Amygdala (tissue), 56 donors: ENCODE results near the gene PLEKHG5.
"Not testable (repeated sequence)": the region's sequence is repeated elsewhere in the genome, so short reads cannot be mapped to it uniquely, and the experiment has no call there.

Experiments used
- DNase-seq, 56 donors: peaks; one replicate each; lab custom pipeline; 2025; lab: John Stamatoyannopoulos, UW

The PLEKHG5 gene

DNA sequence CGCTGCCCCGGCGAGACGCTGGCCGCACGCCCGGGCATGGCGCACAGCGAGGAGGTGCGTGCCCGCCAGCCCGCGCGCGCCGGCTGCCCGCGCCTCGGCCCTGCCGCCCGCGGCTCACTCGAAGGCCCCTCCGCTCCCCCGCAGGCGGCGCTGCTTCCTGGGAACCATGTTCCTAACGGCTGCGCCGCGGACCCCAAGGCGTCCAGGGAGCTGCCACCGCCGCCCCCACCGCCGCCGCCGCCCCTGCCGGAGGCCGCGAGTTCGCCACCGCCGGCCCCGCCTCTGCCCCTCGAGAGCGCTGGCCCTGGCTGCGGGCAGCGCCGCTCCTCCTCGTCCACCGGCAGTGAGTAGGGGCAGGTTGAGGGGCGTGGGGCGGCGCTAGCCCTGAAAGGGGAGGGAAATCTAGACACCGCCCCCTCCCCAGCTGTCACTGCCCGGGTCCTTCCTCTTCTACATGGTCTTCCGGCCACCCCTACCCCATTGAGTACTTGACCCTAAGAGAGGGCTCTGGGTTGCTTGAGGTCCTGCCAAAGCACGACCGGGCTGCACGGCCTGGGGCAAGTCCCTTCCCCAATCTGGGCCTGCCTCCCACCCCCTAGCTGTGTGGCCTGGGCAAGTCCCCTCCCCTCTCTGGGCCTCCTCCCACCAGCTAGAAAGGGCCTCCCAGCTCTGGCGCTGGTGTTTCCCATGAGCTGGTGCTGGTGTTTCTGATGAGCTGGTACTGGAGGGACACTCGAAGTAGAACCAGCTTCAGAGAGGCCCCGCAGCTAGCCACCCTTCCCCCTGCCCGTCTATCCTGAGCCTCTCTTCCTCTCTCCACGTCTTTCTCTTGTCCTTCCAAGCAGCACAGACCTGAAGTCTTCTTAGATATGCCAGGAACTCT lies 42.5 kb downstream of the PLEKHG5 start:
- peak in 11 of 56 donors; percentile 7 to 46 (median 24) for DNase-seq

DNA sequence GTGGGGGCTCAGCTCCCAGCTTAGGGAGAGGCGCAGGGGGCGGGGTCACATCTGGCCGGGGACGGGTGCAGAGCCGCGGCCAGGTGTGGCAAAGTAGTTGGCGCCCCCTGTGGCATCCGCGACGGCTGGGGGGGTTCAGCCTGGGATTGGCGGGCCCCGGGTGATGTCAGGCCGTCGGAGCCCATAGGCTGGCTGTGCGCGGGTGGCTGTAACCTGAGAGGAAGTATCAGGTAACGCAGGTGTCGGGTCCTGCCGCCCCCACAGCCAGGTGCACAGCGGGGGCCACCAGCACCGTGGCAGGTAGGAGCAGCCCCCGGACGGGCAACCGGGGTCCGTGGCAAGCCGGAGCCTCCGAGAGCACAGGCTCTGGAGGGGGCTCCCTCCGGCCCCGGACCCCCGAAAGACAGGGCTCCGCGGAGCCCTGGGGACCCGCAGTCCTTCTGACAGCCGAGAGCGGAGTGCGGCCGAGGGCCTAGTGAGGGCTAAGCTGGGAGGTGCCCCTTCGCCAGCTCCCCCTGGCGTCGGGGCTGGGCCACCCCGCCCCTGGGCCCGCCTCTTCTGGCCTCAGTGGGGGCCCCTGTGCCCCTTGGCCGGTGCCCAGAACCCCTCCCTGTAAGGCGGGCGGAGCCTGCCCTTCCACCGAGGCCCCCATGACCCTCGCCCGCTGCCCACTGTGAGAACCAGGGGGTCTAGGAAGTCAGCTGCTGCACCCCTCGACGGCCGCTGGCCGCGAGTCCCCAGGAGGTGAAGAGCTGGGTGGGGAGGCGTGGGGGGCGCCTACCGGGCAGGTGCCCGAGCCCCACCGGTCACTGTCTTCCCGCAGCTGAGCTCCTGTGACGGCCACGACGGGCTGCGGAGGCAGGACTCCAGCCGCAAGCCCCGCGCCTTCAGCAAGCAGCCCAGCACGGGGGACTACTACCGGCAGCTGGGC lies 43.4 kb downstream of the PLEKHG5 start:
- DNase-seq = peak in 1 of 56 donors; percentile 60

DNA sequence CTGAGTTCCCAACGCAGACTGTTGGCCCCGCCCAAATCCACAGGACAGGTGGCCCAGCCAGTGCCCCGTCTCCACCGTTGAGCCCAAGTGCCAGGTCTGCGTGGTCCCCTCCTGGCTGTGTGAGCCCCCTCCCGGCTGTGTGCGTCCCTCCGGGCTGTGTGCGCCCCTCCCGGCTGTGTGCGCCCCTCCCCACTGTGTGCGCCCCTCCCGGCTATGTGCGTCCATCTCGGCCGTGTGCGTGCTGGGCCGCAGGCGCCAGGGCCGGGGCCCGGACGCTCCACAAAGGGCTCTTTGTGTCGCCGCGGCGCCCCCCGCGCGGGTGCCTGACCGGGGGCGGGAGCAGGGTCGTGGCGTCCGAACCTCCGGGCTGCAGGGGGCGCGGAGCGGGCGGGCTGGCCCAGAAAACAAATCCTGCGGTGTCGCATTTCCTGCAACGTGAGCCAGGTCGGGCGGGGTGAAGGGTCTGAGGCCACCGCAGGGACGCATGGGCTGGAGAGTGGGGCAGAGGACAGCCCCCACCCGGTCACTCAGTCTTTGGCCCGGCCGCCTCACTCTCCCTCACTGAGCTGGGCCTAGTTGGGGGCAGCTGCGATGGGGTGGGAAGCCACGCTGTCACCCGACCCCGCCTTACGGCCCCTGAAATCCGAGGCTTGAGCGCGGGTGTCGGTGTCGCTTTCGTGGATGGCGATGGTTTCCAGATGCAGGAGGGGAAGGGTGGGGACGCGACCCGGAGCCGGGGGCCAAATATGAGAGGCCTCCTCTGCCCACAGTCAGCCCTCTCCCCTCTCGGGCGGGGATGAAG lies 44.2 kb downstream of the PLEKHG5 start:
- DNase-seq = no peak

DNA sequence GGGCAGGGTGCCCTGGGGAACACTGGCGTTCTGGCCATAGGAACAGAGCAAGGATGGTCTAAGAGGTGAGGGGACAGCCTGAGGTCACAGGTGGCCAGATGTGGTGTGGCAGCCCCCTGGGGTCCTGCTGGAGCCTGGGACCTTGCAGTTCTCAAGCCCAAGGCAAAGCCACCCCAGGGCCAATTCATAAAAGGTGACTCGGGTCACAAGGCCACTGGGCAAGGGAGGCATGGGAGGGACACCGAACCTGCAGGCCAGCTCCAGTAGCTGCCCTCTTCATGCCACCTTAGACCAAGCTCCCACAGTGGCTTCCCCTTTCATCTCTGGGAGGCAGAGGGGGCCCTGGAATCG lies 44.8 kb downstream of the PLEKHG5 start:
- no peak for DNase-seq

DNA sequence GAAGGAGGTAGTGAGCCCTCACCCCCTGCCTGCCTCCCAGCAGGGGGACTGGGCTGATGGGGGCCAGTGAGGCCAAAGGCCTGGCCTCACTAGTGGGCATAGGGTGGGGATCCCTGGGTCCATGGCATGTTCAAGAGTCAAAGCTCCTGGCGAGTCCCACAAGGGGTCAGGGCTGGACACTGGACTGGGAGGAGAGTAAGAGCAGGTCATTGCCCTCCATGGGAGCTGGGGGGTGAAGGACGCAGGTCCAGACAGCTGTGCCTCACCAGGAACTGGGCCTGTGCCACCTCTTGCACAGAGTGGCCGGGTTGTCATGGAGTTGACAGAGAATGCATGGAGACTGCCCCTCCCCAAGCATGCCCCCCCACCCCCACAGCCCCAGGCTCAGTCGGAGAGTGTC lies 45.5 kb downstream of the PLEKHG5 start:
- DNase-seq = not testable (repeated sequence)

DNA sequence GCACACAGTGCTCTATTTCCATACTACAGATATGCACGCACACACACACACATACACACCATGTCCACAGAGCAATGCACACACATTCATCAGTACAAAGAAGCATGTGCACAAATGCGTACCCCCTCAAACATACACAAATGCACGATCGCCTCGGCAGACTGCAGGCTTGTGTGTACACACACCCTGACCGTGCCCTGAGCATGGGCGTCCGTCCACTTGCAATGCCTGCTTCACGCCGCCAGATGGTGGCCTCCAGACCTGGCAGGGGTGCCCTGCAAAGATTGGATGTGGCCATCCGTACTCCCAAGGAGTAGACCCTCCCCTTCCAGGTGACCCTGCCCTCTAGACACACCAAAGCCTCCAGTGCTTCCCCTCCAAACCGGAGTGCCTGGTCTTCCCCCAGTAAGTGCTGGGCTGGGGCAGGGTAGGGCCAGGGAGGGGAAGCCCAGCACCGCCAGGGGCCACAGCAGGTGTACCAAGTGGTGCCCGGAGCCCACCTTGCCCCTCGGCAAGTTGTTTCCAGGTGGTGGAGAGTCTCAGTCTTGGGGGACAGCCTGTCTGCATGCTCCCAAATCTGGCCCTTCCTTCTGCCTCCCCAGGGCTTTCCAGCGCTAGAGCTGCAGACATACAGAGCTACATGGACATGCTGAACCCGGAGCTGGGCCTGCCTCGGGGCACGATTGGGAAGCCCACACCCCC lies 46.3 kb downstream of the PLEKHG5 start:
- peak in 7 of 56 donors; percentile 3 to 21 (median 15) for DNase-seq

DNA sequence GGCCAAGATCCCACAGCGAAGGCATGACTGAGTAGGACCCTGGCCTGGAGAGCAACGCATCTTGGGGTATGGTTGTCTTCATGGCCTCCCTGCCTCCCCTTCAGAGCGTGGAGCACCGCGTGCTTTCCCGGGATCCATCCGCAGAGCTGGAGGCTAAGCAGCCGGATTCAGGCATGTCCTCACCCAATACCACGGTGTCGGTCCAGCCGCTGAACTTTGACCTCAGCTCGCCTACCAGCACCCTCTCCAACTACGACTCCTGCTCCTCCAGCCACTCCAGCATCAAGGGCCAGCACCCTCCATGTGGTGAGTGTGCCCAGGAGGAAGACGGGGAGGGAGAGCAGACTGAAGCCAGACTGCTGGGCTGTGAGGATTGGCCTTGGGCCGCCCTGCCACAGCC lies 47.1 kb downstream of the PLEKHG5 start:
- no peak for DNase-seq

DNA sequence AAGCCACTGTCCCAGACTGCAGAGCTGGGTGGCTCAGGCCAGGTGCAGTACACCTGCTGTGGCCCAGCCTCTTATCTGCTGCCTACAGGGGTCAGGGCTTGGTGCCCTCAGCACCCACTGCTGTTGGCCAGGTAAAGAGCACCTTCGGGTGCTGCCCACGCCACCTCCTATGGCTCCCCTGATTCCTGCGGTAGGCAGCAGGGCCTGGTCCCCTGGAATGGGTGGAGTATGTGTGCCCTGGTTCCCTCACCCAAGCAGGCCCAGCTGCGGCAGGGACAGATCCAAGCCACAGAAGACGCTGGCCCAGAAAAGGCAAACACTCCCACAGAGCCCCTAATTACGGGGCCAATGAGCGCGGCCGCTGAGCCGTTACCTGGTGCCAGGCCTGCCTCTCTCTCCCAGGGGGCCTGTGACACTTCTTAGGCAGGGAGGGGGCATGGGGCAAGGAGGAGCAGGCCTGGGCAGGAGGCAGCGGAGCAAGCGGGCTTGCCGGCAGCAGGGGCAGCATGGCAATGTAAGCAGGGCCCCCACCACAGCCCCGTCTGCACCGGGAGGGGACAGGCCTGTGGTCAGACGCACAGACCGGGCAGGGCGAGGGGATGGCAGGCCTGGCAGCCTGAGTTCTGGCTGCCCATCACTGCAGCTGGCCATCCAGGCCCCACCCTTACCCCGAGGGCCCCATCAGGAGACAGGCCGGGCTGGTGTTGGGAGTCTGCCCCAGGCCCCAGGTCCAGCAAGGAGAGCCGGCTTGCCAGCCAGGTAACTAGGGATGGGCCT lies 47.9 kb downstream of the PLEKHG5 start:
- DNase-seq = no peak

DNA sequence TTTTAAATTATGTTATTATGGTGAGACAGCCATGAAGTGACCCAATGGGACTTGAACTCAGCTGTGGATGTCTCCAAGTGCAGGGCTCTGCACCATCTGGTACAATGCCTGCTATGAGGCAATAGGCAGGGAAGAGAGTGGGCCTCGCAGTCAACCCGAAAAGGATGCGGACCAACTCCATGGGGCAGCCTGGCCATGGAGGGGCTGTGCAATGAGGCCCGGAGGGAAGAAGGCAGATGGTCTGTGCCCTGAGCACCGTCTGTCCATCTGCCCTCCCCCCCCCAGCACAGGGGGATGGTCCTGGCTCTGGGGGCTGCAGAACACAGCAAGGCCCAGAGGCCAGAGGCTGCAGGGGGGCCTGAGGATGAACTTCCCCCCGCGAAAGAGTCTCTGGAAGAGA lies 49.9 kb downstream of the PLEKHG5 start:
- no peak for DNase-seq

DNA sequence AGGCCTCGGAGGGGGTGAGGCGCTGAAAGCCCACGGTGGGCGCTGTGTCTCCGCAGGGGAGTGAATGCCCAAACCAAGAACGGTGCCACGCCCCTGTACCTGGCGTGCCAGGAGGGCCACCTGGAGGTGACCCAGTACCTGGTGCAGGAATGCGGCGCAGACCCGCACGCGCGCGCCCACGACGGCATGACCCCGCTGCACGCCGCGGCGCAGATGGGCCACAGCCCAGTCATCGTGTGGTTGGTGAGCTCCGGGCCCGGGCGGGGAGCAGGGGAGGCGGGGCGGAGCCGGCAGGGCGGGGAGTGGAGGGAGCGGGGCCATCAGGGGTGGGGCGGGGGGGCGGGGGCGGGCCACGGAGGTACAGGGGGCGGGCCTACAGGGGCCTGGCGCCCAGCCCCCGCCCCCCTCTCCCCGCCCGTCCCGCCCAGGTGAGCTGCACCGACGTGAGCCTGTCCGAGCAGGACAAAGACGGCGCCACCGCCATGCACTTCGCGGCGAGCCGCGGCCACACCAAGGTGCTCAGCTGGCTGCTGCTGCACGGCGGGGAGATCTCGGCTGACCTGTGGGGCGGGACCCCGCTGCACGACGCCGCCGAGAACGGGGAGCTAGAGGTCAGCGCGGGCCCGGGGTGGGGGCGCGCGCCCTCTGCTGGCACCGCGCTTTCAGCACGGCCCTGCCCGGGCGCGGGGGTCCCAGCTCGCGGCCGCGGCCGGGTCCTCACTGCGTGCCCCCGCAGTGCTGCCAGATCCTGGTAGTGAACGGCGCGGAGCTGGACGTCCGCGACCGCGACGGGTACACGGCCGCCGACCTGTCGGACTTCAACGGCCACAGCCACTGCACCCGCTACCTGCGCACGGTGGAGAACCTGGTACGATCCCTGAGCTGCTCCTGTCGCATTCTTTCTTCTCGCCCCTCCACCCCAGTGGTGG lies 51.0 kb downstream of the PLEKHG5 start:
- DNase-seq = no peak

DNA sequence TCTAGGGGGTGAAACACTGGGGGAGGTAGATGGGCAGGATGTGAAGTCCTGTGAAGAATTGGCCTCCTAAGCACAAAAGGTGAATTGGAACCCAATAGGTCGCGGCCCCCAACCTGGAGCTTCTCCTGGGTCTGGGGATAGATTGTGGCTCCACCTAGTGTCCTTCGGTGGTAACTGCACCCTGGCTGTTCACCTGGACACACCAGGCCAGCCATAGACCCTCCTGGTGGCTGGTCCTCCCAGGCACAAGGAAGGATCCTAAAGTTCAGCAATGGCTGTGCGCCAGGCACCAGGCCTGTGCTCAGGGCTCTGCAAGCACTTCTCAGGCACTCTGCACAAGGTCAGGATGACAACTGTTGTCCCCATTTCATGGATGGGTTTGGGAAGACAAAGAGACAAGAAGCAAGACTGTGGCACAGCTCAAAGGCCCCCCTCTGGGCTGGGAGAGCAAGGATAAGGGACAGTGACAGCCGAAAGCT lies 53.4 kb downstream of the PLEKHG5 start:
- DNase-seq = peak in 31 of 56 donors; percentile 4 to 55 (median 24)

DNA sequence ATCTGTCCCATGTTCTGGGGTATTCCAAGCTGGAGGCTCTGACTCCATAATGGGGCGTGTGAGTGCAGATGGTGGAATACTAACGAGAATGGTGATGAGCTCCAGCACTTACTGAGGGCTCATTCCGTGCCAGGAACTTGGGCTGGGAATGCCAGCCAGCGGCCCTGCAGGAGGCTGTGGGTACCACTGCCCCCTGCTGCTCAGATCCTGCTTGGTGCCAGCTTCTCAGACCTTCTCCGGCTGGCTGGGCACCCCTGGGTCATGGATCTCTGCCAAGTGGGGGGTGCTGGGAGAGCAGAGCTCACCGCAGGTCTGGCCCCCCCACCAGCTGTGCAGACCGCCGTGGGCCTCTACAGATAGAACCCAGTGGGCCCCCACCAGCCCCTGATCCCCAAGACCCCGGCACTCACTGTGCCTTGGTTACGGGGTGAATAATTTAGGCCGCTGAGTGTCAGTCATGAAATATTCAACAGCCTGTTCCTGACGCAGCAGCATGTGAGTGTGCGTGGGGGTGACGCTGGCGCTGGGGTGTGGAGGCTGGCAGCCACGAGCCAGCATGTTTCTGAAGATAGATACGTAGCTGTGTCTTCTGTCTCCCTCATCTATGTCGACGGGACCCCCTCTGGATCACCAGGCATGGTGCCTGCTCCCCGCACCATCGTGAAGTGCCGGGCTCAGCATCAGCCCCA lies 54.3 kb downstream of the PLEKHG5 start:
- DNase-seq = peak in 47 of 56 donors; percentile 7 to 80 (median 47)

DNA sequence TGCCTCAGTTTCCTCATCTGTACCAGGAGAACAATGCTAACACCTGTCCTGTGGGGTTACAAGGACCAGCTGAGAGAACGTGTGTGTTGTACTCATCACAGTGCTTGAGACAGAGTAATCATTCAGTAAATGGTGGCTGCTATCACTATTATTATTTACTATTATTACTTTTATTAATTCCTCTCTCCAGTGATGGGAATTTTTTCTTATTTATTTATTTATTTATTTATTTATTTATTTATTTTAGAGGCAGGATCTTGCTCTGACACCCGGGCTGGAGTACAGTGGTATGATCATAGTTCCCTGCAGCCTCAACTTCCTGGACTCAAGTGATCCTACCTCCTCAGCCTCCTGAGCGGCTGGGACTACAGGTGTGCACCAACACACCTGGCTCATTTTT lies 55.2 kb downstream of the PLEKHG5 start:
- DNase-seq = not testable (repeated sequence)

DNA sequence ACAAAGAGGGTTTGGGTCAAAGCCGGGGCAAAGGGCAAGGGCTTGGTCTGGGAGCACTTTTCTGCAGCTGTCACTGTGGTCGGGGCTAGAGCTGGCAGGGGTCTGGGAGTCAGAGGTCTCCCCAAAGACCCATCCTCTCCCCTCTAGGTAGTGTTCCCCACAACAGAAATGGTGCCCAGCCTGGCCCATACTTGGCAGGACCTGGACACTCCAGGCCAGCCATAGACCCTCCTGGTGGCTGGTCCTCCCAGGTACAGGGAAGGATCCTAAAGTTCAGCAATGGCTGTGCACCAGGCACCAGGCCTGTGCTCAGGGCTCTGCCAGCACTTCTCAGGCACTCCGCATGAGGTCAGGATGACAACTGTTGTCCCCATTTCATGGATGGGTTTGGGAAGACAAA lies 55.9 kb downstream of the PLEKHG5 start:
- DNase-seq = no peak

DNA sequence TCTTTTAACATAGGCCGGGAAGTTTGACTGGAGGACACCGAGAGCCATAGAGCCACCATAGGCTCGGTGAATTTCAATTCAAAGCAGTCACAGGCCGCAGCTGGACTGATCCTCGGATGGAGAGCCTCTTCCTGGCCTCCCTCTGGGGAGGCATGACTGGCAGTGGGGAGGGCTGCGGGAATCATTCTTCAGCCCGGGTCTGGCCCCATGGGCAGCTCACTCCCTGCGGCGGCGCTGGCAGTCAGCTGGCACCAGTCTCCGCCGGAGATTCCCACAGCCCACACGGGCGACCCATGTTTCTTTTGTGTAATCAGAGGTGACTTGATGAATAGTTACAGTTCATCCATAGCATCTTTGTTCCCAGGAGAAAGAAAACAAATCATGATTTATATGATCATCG lies 56.3 kb downstream of the PLEKHG5 start:
- no peak for DNase-seq

DNA sequence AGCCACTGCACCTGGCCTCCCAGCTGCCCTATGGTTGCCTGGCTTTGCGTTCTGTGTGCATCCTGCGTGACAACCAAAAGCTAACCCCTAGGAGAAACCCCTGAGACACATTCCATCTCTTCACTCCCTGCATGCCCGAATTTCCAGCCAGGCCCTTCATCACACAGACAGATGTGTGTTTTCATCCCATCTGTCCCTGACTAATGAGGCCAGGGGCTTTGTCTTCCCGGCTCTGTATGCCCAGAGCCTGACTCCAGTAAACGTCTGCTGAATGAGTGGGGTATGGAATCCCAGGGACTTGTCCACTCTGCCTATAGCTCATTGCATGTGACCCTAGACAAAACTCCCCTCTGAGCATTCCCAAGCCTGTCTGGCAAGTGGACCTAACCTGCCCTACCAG lies 57.3 kb downstream of the PLEKHG5 start:
- DNase-seq = no peak
